ENCODE results near the gene HAUS8. TPM values are rescaled to one million over a fixed set of nuclear protein-coding genes. Genes with fewer than 3 reads are reported as not detected.

The HAUS8 gene
- total RNA-seq, result 1.3 and 1.7 TPM in 2 replicates

GRCh38 chr19:17075035-17075863 is at the start of gene HAUS8, which contains the start of gene MYO9B:
Gene HAUS8 (minus strand): TSS chr19:17075452. CDS start chr19:17075422, 30 bp downstream.
Gene MYO9B (plus strand): TSS chr19:17075777. CDS start chr19:17101718, 25,941 bp downstream.

GRCh38 chr19:17026706-17027534 is 48.3 kb downstream of the HAUS8 start, which contains the start of gene CPAMD8:
Gene CPAMD8 (minus strand): TSS chr19:17026810. CDS start chr19:17026642, 168 bp downstream.

Other genes starting within 250 kb of the HAUS8 start
- 16.2 and 28.2 TPM in 2 replicates for gene SIN3B, start 246.1 kb downstream of the HAUS8 start, total RNA-seq
- gene F2RL3, start 186.5 kb downstream of the HAUS8 start, total RNA-seq, result not detected in 2 replicates
- gene CPAMD8, start 48.6 kb downstream of the HAUS8 start, total RNA-seq, result 0.96 and 1.5 TPM in 2 replicates
- 16.8 and 40.2 TPM in 2 replicates for gene MYO9B, start 325 bp upstream of the HAUS8 start, total RNA-seq
- gene USE1, start 139.9 kb upstream of the HAUS8 start, total RNA-seq, result 10.0 and 19.8 TPM in 2 replicates
- gene OCEL1, start 150.8 kb upstream of the HAUS8 start, total RNA-seq, result 1.4 and 3.0 TPM in 2 replicates
- gene NR2F6, start 170.5 kb upstream of the HAUS8 start, total RNA-seq, result 97.4 and 175 TPM in 2 replicates
- under 0.01 TPM in 1 of 2 replicates, not detected in the other for gene USHBP1, start 189.3 kb upstream of the HAUS8 start, total RNA-seq
- 37.7 and 97.6 TPM in 2 replicates for gene BABAM1, start 192.0 kb upstream of the HAUS8 start, total RNA-seq
- under 0.01 and 0.72 TPM in 2 replicates for gene ANKLE1, start 206.4 kb upstream of the HAUS8 start, total RNA-seq
- gene ABHD8, start 228.0 kb upstream of the HAUS8 start, total RNA-seq, result 11.1 and 11.6 TPM in 2 replicates
- 46.3 and 58.0 TPM in 2 replicates for gene MRPL34, start 230.4 kb upstream of the HAUS8 start, total RNA-seq
- gene DDA1, start 234.1 kb upstream of the HAUS8 start, total RNA-seq, result 10.4 and 11.1 TPM in 2 replicates

All from tracheal epithelial cell (primary cell).